Measurements from ENCODE around the gene CD3E.
"Not testable (repeated sequence)": the region's sequence is repeated elsewhere in the genome, so short reads cannot be mapped to it uniquely, and the experiment has no call there.

The CD3E gene

DNA sequence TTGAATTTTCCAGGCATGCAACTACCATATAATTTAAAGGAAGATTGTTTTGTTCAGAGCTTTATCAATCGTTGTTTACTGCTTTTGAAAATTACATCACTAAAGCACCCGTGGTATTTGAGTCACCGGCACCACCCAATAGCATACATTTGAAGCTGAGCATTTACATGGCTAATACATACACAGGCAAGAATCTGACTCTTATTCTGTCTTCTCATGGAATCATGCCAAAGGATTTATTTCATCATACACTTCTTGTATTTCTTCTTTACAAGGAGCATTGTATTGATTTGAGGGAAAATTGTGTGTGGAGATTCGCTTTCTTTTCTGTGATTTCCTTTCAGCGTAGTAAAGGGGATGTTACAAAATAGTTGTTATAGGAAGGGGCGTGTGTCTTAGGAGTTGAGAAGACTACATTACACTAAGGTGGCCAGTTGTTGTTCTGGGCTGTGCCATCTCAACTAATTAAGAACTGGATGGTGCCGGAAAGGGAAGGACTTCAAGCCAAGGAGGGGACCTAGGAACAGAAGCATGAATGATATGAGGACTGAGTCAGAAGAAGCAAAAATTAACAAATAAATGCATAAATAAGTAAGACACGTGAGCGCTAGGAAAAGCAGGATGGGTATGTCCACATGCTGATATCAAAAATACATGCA is 12.9 kb upstream of the CD3E start:
- no peak for DNase-seq

DNA sequence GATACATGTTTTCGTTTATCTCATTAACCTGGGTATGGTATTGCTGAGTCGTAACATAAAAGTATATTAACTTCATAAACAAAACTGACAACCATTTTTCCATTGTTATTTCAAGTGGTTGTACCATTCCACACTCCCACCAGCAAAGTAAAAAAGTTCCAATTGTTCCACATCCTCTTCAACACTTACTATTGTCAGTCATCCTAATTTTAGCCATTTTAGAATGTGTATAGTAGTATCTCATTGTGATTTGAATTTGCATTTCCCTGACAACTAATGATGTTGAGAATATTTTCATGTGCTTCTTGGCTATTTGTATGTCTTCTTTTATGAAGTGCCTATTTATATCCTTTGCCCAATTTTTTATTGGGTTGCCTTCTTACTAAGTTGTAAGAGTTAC is 10.5 kb upstream of the CD3E start:
- DNase-seq: no peak

DNA sequence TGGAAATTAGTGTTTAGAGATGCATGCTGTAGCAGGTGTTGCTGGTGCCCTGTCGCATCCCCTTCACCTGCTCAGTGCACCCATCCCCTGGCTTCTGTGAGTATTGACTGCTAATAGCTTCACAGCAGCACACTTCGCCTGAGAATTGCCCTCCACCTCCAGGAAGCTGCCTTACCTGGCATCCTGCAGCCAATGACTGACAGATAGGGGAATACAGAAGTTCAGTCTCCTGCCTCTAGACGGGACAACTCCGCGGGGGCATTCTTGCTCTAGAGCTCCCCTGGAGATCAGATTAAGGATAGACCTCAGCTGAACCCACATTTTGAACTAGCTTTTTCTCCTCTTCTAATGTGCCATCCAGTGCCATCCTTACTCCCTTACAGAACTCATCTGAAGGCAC is 9.3 kb upstream of the CD3E start:
- DNase-seq: no peak

DNA sequence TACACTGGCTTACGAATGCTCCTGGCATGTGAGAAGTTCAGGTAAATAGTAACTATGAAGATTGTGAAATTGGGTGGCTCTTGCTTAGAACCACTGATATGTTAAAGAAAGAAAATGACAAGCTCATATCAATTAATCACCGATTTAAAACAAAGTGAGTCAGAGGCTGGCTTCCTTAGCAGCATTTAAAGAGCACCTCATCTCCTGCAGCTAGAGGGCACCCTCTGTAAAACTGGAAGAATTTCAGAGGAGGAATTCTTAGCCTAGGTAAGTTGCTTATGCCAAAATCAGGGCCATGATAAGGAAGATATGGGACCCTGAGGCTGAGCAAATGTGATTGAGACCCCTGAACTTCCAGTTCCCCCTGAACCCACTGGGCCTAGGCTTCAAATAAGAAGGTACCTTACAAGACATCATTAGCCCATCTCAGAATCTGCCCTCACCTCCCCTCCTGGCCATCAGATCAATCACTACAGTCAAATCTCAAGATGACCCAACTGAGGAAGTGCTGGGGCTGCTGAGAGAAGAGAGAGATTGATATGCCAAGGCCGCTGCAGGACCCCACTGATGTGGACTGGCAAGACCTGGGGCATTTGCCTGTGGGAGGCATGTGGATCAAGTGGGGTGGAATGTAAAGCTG is 8.6 kb upstream of the CD3E start:
- DNase-seq: no peak

DNA sequence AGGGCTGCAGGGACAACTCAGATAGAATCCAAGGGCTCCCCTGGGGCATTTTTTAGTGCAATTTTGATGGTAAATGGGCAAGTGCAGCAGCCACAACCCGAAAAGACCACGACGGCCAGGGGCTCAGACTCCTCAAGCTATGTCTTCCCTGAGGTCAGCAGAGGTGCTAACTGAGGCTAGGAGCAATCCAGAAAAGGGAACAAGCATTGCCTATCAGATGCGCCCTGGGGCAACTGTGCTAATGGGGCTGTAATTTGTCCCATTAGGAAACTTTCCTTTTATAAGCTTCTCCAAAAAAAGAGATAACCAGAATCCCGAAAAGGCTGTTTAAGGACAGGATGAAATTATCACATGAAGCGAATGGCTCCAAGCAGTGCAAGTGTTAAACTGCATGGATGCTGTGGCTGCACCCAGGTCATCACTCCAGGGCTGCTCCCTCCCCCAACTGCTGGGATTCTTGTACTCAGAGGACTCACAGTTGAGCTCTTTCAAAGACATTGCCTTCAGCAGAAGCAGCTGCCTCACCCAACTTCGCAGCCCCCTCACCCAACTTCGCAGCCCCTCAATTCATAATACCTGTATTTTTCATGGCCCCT is 2.8 kb upstream of the CD3E start:
- no peak for DNase-seq

DNA sequence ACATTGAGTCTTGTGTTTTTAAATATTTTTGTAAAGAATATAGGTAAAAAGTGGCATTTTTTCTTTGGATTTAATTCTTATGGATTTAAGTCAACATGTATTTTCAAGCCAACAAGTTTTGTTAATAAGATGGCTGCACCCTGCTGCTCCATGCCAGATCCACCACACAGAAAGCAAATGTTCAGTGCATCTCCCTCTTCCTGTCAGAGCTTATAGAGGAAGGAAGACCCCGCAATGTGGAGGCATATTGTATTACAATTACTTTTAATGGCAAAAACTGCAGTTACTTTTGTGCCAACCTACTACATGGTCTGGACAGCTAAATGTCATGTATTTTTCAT is 333 bp upstream of the CD3E start:
- no peak for DNase-seq

DNA sequence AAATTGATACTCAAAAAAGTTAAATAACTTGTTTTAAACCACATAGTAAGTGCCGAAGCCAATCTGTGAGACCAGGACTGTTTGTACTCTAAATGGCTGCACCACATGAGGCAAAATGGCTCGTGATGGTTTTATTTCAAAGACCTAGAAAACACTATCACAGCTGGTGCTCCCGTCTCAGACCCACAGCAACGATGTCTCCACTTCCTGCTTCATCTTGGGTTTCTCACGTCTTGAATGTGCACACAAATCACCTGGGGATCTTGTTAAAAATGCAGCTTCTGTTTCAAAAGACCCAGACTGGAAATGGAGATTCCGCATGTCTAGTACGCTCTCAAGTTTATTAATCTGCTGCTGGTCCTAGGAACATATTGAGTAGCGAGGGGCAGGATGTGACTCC is 1.2 kb downstream of the CD3E start:
- no peak for DNase-seq

DNA sequence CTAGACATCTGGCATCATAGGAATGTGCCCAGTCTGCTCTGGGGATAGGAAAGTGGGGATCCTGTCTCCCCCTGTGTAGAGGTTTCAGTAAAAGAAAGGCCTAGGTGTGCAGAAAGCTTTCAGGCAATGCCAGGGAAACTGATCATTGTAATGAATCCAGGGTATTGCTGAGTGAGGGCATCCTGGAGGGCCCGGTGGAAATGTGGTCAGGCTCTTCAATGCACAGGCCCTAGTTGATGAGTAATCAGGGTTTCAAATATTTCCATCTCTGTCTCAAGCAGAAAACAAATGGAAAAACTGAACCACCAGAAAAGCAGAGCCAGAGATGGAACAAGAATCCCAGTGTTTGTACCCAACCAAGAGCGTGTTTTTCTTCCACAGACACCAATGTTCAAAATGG is 2.0 kb downstream of the CD3E start:
- DNase-seq: no peak

DNA sequence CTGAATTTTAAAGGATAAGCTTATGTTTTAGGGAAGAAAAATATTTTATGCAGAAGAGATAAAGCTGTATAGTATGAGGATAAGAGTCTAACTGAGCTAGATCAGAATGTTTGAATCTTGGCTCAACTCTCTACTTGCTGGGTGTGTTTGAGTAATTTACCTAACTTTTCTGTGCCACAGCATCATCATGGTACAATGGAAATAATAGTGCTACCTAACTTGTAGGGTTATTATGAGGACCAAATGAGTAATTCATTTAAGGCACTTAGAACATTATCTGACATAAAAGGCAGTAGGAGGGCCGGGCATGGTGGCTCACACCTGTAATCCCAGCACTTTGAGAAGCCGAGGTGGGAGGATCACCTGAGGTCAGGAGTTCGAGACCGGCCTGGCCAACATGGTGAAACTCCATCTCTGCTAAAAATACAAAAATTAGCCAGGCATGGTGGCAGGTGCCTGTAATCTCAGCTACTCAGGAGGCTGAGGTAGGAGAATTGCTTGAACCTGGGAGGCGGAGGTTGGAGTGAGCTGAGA is 4.5 kb downstream of the CD3E start:
- not testable (repeated sequence) for DNase-seq

DNA sequence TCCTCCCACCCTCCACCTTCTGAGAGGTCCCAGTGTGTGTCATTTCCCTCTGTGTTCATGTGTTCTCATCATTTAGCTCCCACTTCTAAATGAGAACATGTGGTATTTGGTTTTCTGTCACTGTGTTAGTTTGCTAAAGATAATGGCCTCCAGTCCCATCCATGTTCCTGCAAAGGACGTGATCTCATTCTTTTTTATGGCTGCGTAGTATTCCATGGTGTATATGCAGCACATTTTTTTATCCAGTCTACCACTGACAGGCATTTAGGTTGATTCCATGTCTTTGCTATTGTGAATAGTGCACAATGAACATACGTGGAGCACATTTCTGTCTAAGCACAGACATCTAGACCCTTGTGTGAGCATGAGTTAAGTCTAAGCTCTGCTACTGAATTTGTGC is 5.7 kb downstream of the CD3E start:
- no peak for DNase-seq

DNA sequence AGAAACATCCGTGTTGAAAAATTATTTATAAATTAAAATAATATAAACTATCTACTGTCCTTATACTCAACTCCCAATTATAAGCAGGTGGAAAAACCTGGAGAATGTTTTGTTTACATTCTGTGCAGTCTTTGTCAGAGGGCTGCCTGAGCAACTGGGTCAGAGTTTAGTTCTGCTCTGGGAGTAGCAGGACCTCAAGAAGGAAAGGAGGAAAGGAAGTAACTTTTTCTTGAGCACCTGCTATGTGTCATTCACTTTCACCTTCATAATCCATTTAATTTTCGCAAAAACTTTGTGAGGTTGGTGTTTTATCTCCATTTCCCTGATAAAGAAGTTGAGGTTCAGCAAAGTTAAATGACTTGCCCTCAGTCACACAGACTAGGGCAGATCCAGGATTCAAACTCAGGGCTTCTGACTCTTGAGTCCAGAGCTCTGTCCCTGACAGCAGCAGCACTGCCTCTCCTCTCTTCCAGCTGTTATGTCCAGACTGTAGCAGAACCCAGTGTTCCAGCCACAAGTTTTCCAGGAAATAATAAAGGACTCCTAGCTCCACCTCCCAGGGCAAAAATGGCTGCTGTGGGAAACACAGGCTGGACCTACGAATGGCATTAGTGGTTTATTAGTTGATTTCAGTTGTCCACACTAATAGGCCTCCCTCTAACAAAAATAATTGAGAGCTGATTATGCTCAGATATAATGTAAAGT is 6.4 kb downstream of the CD3E start:
- no peak for DNase-seq

DNA sequence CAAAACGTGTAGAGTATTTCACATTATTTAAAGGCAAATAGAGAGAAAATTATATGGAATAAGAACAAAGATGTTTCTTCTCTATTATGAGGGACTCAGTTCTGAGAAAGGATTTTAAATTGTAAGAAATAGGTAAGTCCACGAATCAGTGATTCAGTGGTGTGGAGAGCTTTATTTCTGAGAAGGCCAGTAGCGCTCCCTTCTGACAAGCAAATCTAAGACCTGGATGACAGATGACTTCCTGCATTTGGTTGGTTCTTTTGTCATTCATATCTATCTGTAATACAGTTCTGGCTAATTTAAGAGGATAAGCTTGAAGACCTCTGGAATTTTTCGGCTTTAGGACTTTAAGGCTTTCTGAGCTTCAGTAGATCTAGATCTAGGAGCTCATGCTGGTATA is 7.0 kb downstream of the CD3E start:
- DNase-seq: no peak

DNA sequence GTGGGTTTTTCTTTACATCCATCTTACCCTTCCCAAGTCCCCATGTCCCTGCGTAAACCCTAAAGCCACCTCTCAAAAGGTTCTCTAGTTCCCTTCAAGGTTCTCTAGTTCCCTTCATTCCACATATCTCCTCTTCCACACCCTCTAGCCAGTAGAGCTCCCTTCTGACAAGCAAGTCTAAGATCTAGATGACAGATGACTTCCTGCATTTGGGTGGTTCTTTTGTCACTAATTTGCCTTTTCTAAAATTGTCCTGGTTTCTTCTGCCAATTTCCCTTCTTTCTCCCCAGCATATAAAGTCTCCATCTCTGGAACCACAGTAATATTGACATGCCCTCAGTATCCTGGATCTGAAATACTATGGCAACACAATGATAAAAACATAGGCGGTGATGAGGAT is 7.8 kb downstream of the CD3E start:
- DNase-seq: no peak

DNA sequence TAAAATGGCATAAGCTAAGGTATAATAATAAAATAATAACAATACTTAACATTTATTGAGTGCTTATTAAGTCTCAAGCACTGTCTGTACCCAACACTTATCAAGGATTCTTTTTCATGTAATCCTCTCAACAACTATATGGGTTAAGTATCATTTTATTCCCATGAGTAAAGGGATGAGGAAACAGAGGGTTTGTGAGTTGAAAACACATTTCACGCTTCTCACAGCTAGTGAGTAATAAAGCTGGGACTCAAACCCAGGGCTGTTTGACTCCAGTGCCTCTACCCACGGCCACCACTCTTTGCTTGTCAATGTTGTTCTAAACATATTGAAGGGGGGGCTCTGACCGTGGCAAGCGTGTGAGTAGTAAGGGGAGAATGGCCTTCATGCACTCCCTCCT is 8.7 kb downstream of the CD3E start:
- DNase-seq: no peak

DNA sequence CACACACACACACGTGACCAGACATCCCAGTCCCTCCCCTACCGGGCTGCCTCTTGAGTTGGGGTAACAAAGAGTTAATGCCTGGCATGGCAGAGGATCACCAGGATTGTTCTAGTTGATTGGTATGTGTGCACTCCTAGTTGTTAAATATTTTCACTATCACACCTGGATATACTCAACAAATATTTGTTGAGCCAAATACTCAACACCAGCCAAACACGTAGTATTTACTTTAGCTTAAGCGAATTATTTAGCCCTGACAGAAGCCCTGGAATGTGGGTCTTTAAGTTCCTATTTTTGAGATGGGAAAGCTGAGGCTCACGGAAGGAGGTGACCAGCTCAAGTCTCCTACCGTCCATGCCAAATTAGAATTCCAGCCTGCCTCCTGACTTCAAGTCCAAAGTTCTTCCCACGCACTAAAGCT is 10.5 kb downstream of the CD3E start:
- no peak for DNase-seq

DNA sequence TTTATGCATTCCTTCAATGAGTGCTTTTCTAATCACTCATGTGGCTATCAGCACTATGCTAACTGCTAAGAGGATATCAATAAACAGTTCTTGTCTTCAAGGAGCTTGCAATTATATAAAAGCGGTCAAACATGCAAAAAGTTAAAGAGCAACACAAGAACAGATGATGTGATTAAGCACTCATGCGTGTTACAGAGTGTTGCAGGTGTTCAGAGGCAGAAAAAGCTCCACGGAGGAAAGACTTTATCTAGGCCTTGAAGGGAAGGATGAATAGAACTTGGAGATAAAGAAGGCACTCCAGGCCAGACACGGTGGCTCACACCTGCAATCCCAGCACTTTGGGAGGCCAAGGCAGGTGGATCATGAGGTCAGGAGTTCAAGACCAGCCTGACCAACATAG is 13.6 kb downstream of the CD3E start:
- DNase-seq: no peak

DNA sequence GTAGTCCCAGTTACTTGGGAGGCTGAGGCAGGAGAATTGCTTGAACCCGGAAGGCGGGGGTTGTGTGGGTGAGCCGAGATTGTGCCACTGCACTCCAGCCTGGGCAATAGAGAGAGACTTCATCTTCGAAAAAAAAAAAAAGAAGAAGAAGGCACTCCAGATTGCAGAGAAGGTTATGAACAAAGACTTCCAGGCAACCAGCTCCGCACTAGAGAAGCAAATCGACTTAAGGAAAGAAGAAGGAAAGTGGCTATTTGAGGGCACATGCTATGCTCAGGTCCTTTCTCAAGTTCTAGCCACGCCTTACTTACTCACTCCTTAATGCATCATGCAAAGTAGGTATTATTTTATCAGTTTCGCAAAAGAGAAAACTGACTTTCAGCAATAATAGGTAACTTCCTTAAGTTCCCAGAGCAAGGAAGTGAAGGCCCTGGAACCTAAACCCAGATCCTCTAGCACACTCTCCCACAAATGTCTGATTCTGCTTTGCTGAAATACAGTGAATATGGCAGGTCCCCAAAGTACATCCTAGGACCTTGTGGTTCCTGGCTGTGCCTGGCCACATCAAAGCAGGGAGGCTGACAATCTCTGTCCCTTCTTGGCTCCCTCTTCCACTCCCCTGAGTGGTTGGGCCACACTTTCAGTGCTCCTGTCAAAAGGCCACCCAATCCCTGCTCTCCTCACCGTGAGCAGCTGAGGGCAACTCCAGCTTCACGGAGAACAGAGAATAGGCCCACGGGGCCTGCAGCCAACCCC is 14.2 kb downstream of the CD3E start:
- no peak for DNase-seq

DNA sequence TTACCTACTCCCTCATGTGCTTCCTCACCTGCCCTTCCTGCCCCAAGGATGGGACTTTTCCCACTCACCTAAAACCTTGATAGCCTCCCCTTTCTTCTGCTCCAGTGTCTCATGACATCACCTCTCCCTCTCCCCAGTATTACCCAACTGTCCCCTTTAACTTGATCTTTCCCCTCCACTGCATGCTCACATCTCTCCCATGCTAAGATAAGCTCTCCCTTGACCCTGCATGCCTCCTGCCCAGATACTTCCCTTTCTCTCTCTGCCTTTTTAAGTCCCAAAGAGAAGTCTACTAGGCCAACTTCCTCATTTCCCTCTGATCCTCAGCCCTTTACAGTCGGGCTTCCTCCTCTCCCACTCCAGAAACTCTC is 14.8 kb downstream of the CD3E start:
- no peak for DNase-seq

DNA sequence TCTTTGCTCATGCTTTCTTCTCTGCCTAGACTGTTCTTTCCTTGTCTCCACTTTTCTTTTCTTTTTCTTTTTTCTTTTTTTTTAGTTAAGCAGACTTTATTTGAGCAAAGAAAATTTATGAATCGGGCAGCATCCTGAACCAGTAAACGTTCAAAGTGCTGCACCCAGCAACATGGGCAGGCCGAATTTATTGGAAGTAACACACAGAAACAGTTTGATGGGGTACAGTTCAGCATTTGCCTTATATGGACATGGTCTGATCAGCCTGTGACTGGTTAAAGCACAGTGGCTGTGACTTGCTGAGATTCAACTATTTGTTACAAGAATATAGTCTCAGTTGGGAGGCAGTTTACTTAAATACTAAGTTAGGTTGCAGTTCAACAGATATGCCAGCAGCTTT is 16.0 kb downstream of the CD3E start:
- DNase-seq: no peak

DNA sequence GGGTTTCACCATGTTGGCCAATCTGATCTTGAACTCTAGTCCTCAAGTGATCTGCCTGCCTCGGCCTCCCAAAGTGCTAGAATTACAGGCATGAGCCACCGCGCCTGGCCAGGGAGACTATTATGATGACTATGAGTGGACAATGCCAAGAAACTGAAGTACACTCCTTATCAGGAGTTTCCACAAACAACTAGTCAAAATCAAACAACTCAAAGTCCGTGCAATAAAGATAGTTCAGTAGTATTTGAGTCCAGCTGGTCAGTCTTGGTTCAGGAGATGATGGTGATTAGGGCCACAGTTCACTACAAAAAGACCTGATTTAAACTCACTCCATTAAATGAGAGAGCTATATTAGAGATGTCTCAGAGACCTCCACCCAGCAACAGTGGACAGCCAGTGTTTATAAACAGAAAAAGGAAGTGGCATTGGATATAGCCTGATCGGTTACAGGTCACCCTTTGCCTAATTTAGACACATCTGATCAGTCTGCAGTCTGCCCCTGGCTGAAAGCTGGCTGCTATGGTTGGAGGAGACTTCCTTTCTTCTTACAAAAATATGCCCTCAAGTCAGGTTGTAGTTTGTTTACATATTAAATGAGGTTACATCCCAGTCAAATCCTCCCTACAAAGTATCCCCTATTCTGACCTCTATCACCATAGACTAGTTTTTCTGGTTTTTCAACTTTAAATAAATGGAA is 17.0 kb downstream of the CD3E start:
- DNase-seq: no peak

DNA sequence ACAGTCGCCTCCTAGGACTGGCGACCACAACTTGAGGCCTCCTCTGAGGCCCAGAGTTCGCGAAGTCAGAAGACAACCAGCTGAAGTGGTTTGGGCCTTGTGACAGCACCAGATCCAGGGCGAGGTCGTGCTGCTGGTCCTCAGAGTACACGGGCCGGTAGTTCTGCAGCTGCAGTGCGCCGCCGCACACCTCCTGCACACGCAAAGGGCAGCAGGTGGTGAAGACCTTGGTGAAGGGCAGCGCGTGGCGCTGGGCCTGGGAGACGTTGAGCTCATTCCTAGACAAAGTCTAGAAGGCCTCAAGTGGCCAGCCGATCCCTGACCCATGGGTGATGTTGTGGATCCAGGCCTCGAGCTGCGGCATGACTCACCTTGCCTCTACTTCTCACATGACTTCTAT is 18.2 kb downstream of the CD3E start:
- DNase-seq: no peak

DNA sequence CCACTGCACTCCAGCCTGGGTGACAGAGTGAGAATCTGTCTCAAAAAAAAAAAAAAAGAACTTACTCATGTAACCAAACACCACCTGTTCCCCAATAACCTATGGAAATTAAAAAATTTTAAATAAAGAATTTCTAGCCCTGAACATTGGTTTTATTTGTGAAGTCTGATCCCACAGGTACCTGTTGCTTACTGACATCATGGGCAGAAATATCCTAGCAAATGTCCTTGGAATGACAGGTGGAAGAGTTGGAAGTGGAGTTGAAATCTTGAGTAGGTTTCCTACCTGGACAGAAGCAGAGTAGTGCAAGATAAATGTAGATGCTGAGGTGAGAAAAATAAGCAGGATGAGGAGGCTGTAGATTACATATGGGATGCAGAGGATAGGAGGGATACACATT is 20.8 kb downstream of the CD3E start:
- DNase-seq: no peak

DNA sequence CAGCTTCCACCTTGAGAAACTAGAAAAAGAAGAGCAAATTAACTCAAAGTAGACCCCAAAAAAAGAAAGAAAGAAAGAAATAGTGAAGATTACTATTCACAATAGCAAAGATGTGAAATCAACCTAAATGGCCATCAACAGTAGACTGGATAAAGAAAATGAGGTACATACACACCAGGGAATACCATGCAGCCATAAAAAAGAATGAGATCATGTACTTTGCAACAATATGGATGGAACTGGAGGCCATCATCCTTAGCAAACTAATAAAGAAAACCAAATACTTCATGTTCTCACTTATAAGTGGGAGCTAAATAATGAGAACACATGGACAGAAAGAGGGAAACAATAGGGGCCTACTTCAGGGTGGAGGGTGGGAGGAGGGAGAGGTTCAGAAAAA is 24.2 kb downstream of the CD3E start:
- no peak for DNase-seq
